Esophagus squamous epithelium (tissue), 4 donors: ENCODE measurements around the gene ZNG1E.
"Not testable (repeated sequence)": the region's sequence is repeated elsewhere in the genome, so short reads cannot be mapped to it uniquely, and the experiment has no call there.

Experiments used
- POLR2A ChIP-seq, 4 donors: fragments of 450-650 bp; IDR thresholded peaks; one replicate each; pipeline ENCODE4 v1.6.1; 2017; ENCODE audit warnings: antibody characterized with exemption in 4 of 4, mild to moderate bottlenecking in 4 of 4, moderate library complexity in 3 of 4
- TF ChIP-seq, protein P1 (sequence below), 6 experiments: fragments of 450-650 bp in 4 of 6; fragments of 200-600 bp in 2 of 6; sonication (generic) in 2 of 6; IDR thresholded peaks; one replicate each; pipeline ENCODE4 v1.5.1; 2016 to 2019; ENCODE audit warnings: antibody characterized with exemption in 6 of 6, mild to moderate bottlenecking in 4 of 6, moderate library complexity in 4 of 6

DNA sequence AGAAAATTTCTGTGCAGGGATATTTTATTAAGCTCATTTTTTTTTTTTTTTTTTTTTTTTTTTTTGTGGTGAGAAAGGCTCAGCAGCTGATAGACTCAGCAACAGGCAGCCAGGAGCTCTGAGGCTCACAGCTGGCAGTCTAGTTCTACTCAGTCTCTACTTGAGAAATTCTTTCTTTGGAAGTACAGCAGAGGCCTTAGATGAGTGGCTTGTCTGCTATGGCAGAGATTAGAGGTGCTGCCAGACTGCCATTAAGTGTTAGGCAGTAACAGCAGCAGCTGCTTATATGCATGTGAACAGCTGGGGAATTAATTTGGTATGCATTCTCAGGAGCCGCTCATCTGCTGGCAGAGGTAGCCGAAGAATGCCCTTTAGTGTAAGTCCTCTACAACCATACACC is 27.8 kb downstream of the ZNG1E start:
- TF ChIP-seq, protein P1, sequence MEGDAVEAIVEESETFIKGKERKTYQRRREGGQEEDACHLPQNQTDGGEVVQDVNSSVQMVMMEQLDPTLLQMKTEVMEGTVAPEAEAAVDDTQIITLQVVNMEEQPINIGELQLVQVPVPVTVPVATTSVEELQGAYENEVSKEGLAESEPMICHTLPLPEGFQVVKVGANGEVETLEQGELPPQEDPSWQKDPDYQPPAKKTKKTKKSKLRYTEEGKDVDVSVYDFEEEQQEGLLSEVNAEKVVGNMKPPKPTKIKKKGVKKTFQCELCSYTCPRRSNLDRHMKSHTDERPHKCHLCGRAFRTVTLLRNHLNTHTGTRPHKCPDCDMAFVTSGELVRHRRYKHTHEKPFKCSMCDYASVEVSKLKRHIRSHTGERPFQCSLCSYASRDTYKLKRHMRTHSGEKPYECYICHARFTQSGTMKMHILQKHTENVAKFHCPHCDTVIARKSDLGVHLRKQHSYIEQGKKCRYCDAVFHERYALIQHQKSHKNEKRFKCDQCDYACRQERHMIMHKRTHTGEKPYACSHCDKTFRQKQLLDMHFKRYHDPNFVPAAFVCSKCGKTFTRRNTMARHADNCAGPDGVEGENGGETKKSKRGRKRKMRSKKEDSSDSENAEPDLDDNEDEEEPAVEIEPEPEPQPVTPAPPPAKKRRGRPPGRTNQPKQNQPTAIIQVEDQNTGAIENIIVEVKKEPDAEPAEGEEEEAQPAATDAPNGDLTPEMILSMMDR (IDR thresholded peaks at IDR 0.05): not testable (repeated sequence)
- TF ChIP-seq POLR2A (IDR thresholded peaks at IDR 0.05): not testable (repeated sequence)
